HepG2 (cell line): ENCODE data around the gene ZNF507. TPM values are rescaled to one million over a fixed set of nuclear protein-coding genes. Genes with fewer than 3 reads are reported as not detected.

Experiments
- CHD2 ChIP-seq: IDR thresholded peaks from 2 replicates; pipeline ENCODE4 v1.6.1; 2011; ENCODE audit warnings: low read depth, low read length, improper control_type of control experiment
- DDIT3 ChIP-seq: sonication (generic); formaldehyde crosslinking; IDR thresholded peaks from 2 replicates; pipeline ENCODE4 v1.4.0; 2020; ENCODE audit warnings: mild to moderate bottlenecking, missing genetic modification reagents
- FOXC1 ChIP-seq: sonication (generic); formaldehyde crosslinking; IDR thresholded peaks from 2 replicates; pipeline ENCODE4 v1.8.0; 2022; ENCODE audit warnings: mild to moderate bottlenecking, missing genetic modification reagents, borderline replicate concordance
- HOXA7 ChIP-seq: sonication (generic); formaldehyde crosslinking; IDR thresholded peaks from 2 replicates; pipeline ENCODE4 v1.8.1; 2022; ENCODE audit warnings: mild to moderate bottlenecking, missing genetic modification reagents, moderate library complexity
- MED8 ChIP-seq: sonication (generic); formaldehyde crosslinking; IDR thresholded peaks from 2 replicates; pipeline ENCODE4 v1.8.1; 2023; ENCODE audit warnings: mild to moderate bottlenecking, missing genetic modification reagents; ENCODE audit not compliant: insufficient replicate concordance
- MEIS1 ChIP-seq: sonication (generic); formaldehyde crosslinking; IDR thresholded peaks from 2 replicates; pipeline ENCODE4 v1.9.0; 2021; ENCODE audit warnings: mild to moderate bottlenecking, missing genetic modification reagents, moderate library complexity, borderline replicate concordance
- MYPOP ChIP-seq: sonication (generic); formaldehyde crosslinking; IDR thresholded peaks from 2 replicates; pipeline ENCODE4 v1.8.1; 2023; ENCODE audit warnings: mild to moderate bottlenecking, moderate library complexity, missing genetic modification reagents
- NR2C2 ChIP-seq: sonication (generic); formaldehyde crosslinking; IDR thresholded peaks from 2 replicates; pipeline ENCODE4 v1.4.0; 2020; ENCODE audit warnings: missing genetic modification reagents, mild to moderate bottlenecking, moderate library complexity, borderline replicate concordance
- PAWR ChIP-seq: sonication (generic); formaldehyde crosslinking; IDR thresholded peaks from 2 replicates; pipeline ENCODE4 v1.4.0; 2020; ENCODE audit warnings: missing genetic modification reagents, mild to moderate bottlenecking, borderline replicate concordance
- PAXIP1 ChIP-seq: sonication (generic); formaldehyde crosslinking; conservative IDR thresholded peaks from 2 replicates; pipeline ENCODE4 v1.4.0; 2020; ENCODE audit warnings: mild to moderate bottlenecking, missing genetic modification reagents, moderate library complexity
- POLR2A ChIP-seq, 2 experiments: IDR thresholded peaks; 2 replicates each; pipeline ENCODE4 v1.6.1; 2011; ENCODE audit warnings: low read depth in 2 of 2, low read length in 2 of 2, mild to moderate bottlenecking in 1 of 2, moderate library complexity in 1 of 2; ENCODE audit not compliant: insufficient read depth in 1 of 2
- RFXAP ChIP-seq: sonication (generic); formaldehyde crosslinking; IDR thresholded peaks from 2 replicates; pipeline ENCODE4 v1.4.0; 2020; ENCODE audit warnings: missing genetic modification reagents, borderline replicate concordance
- SALL2 ChIP-seq: sonication (generic); formaldehyde crosslinking; IDR thresholded peaks from 2 replicates; pipeline ENCODE4 v1.8.1; 2023; ENCODE audit warnings: mild to moderate bottlenecking, missing genetic modification reagents, inconsistent platforms
- SMARCC2 ChIP-seq: fragments of 450-650 bp; IDR thresholded peaks from 2 replicates; pipeline ENCODE4 v1.6.1; 2017; ENCODE audit warnings: antibody characterized with exemption, mild to moderate bottlenecking
- SOX6 ChIP-seq, 2 experiments: fragments of 450-650 bp in 1 of 2; sonication (generic) in 1 of 2; formaldehyde crosslinking in 1 of 2; IDR thresholded peaks; 2 replicates each; pipeline versions ENCODE4 v1.4.0 to v1.6.1; 2017 to 2020; ENCODE audit warnings: antibody characterized with exemption in 1 of 2, mild to moderate bottlenecking in 1 of 2, missing genetic modification reagents in 1 of 2
- TOPORS ChIP-seq: sonication (generic); formaldehyde crosslinking; IDR thresholded peaks from 2 replicates; pipeline ENCODE4 v1.8.0; 2023; ENCODE audit warnings: mild to moderate bottlenecking, missing genetic modification reagents
- ZFP90 ChIP-seq: sonication (generic); formaldehyde crosslinking; IDR thresholded peaks from 2 replicates; pipeline ENCODE4 v1.8.0; 2022; ENCODE audit warnings: missing genetic modification reagents, mild to moderate bottlenecking, inconsistent platforms, borderline replicate concordance
- ZNF263 ChIP-seq: sonication (generic); formaldehyde crosslinking; IDR thresholded peaks from 2 replicates; pipeline ENCODE4 v1.4.0; 2020; ENCODE audit warnings: missing genetic modification reagents
- ZNF34 ChIP-seq: sonication (generic); formaldehyde crosslinking; IDR thresholded peaks from 2 replicates; pipeline ENCODE4 v1.4.0; 2020; ENCODE audit warnings: mild to moderate bottlenecking, missing genetic modification reagents, borderline replicate concordance
- ZNF343 ChIP-seq: sonication (generic); formaldehyde crosslinking; IDR thresholded peaks from 2 replicates; pipeline ENCODE4 v1.4.0; 2020; ENCODE audit warnings: mild to moderate bottlenecking, missing genetic modification reagents
- ZNF350 ChIP-seq: sonication (generic); formaldehyde crosslinking; IDR thresholded peaks from 2 replicates; pipeline ENCODE4 v1.4.0; 2020; ENCODE audit warnings: mild to moderate bottlenecking, low read depth, missing genetic modification reagents, borderline replicate concordance
- ZNF597 ChIP-seq: sonication (generic); formaldehyde crosslinking; IDR thresholded peaks from 2 replicates; pipeline ENCODE4 v1.5.0; 2020; ENCODE audit warnings: missing genetic modification reagents
- ZNF644 ChIP-seq: IDR thresholded peaks from 2 replicates; pipeline ENCODE4 v1.6.1; 2016; ENCODE audit warnings: low read depth
- polyA plus RNA-seq, 8 experiments: library from polyadenylated mRNA; depleted of rRNA in 3 of 8; stranded (reverse) in 7 of 8; unstranded in 1 of 8; fragments of >200 nt; fragmentation: Illumina TruSeq in 4 of 8; extraction: Trizol in 4 of 8; gene quantifications; 2 replicates each; pipeline versions ENCODE4 v1.2.1 to v1.2.3, GENCODE V29; 2011 to 2016; ENCODE audit warnings: low read depth in 4 of 8, missing spikeins in 1 of 8, mixed read lengths in 1 of 8; ENCODE audit not compliant: insufficient read depth in 1 of 8
- total RNA-seq, 5 experiments: library from RNA; depleted of rRNA; stranded (reverse); fragments of >200 nt; fragmentation: Illumina TruSeq; extraction: Trizol; gene quantifications; 2 replicates each; pipeline ENCODE4 v1.2.3, GENCODE V29; 2016; ENCODE audit warnings: low read depth in 1 of 5

Gene ZNF507
- total and polyA plus RNA-seq, 2 of the 13 experiments (the other 11 are each of a cell fraction or from before 2014, with no cell fraction given): 7.3 to 10.9 TPM

- no peak for TF ChIP-seq PAXIP1 (CRISPR knock-in tag)
- TF ChIP-seq ZNF34: no peak
- TF ChIP-seq SOX6 (IDR thresholded peaks at IDR 0.05): no peak
- TF ChIP-seq SOX6 (CRISPR knock-in tag; IDR thresholded peaks at IDR 0.05): no peak
- no peak for TF ChIP-seq SMARCC2
- no peak for TF ChIP-seq ZNF597
- TF ChIP-seq NR2C2 (CRISPR knock-in tag): 0 out of 2 replicates have a peak, but pooled peaks have one; percentile 31
- no peak for TF ChIP-seq PAWR (CRISPR knock-in tag)
- TF ChIP-seq HOXA7: no peak
- TF ChIP-seq ZNF350 (CRISPR knock-in tag): peak; percentile 32; the same call in 1 of the 2 replicates
- no peak for TF ChIP-seq DDIT3 (CRISPR knock-in tag)
- TF ChIP-seq MYPOP (CRISPR knock-in tag): no peak
- TF ChIP-seq CHD2: no peak; the same call in 1 of the 2 replicates
- TF ChIP-seq TOPORS (CRISPR knock-in tag): no peak
- peak; percentile 47 to 58; a peak in 3 of 4 replicates for TF ChIP-seq POLR2A (IDR thresholded peaks at IDR 0.05; ENCODE audit: insufficient read depth in 1 of 2, low read depth in 2 of 2, low read length in 2 of 2)
- TF ChIP-seq ZFP90: no peak; the same call in 1 of the 2 replicates
- no peak for TF ChIP-seq ZNF644 (CRISPR knock-in tag)
- TF ChIP-seq ZNF343 (CRISPR knock-in tag): no peak
- TF ChIP-seq RFXAP (CRISPR knock-in tag): peak; percentile 77; the same call in 1 of the 2 replicates
- TF ChIP-seq MEIS1 (CRISPR knock-in tag): no peak
- TF ChIP-seq FOXC1 (CRISPR knock-in tag): peak; percentile 68; the same call in 1 of the 2 replicates
- TF ChIP-seq MED8 (CRISPR knock-in tag): peak; percentile 55
- peak; percentile 81 for TF ChIP-seq SALL2 (CRISPR knock-in tag)
- no peak for TF ChIP-seq ZNF263 (CRISPR knock-in tag)
Observed at GRCh38 chr19:32345261-32346207, at the start of gene ZNF507 (continued).
